ENCODE results near the gene RASSF3. TPM values are rescaled to one million over a fixed set of nuclear protein-coding genes. Genes with fewer than 3 reads are reported as not detected.

The RASSF3 gene
- total and polyA plus RNA-seq, 12 donors, result 21.7 to 75.8 (median 39.5) TPM

- 34 to 59% (median 45%) methylated on average over 1 of the region's 1 CpG for WGBS, 4 donors
These were observed 46.1 kb downstream of the RASSF3 start for GRCh38 chr12:64656429-64656828.

GRCh38 chr12:64658892-64659481 lies 48.7 kb downstream of the RASSF3 start:
- H3K27ac ChIP-seq, result peak overlapping the region in 2 of 5 donors; percentile 23 to 44
- no peaks in the 10 kb centered on the region for H3K27me3 ChIP-seq
- no peaks in the 10 kb centered on the region for H3K9me3 ChIP-seq (replicated peaks in 1 of 3)
- no peak for DNase-seq
- TF ChIP-seq POLR2A (IDR thresholded peaks at IDR 0.05) (no peak), CTCF (IDR thresholded peaks at IDR 0.05) (no peak)
- WGBS, 4 donors, result 24 to 49% (median 41%) methylated on average over 3 of the region's 3 CpGs
- no peak overlapping the region for H3K4me3 ChIP-seq
- H3K4me1 ChIP-seq (replicated peaks in 1 of 2), result peaks cover 18 to 52% of the 10 kb centered on the region in 2 donors
- intact Hi-C loops (cut with DNase I), result no loop called here
- H3K36me3 ChIP-seq (replicated peaks in 1 of 2), result no peaks in the 10 kb centered on the region

More at GRCh38 chr12:64656429-64656828, 46.1 kb downstream of the RASSF3 start:
- Histone ChIP-seq H3K4me3 (no peak overlapping the region), H3K27me3 (no peaks in the 10 kb centered on the region), H3K4me1 (replicated peaks in 1 of 2) (peaks cover 18 to 45% of the 10 kb centered on the region in 2 donors), H3K36me3 (replicated peaks in 1 of 2) (no peaks in the 10 kb centered on the region), H3K9me3 (replicated peaks in 1 of 3) (no peaks in the 10 kb centered on the region), H3K27ac (peak overlapping the region in 3 of 5 donors; percentile 4 to 52 (median 31))
- no peak for TF ChIP-seq POLR2A (IDR thresholded peaks at IDR 0.05)
- TF ChIP-seq CTCF (IDR thresholded peaks at IDR 0.05), result no peak
- intact Hi-C loops (cut with DNase I), result no loop called here
- peak in 3 of 7 donors; percentile 31 to 43 (median 38) for DNase-seq

GRCh38 chr12:64660237-64661018 lies 50.1 kb downstream of the RASSF3 start:
- DNase-seq, result peak in 1 of 7 donors; percentile 12
- 77 to 84% (median 82%) methylated on average over 6 of the region's 6 CpGs for WGBS, 4 donors
- no peaks in the 10 kb centered on the region for H3K36me3 ChIP-seq (replicated peaks in 1 of 2)
- H3K4me1 ChIP-seq (replicated peaks in 1 of 2), result peaks cover 31 to 56% of the 10 kb centered on the region in 2 donors
- no peaks in the 10 kb centered on the region for H3K27me3 ChIP-seq
- no peak overlapping the region for H3K4me3 ChIP-seq
- H3K27ac ChIP-seq, result peak overlapping the region in 1 of 5 donors; percentile 4
- no peaks in the 10 kb centered on the region for H3K9me3 ChIP-seq (replicated peaks in 1 of 3)
- no peak for TF ChIP-seq CTCF (IDR thresholded peaks at IDR 0.05)
- no peak for TF ChIP-seq POLR2A (IDR thresholded peaks at IDR 0.05)
- intact Hi-C loops (cut with DNase I), result no loop called here

- H3K4me1 ChIP-seq (replicated peaks in 1 of 2), result peaks cover 45 to 64% of the 10 kb centered on the region in 2 donors
- no peaks in the 10 kb centered on the region for H3K36me3 ChIP-seq (replicated peaks in 1 of 2)
- H3K27ac ChIP-seq, result no peak overlapping the region
- intact Hi-C loops (cut with DNase I), result no loop called here
- H3K4me3 ChIP-seq, result no peak overlapping the region
- no peaks in the 10 kb centered on the region for H3K27me3 ChIP-seq
- no peaks in the 10 kb centered on the region for H3K9me3 ChIP-seq (replicated peaks in 1 of 3)
- 84 to 91% (median 87%) methylated on average over 5 of the region's 5 CpGs for WGBS, 4 donors
- no peak for DNase-seq
- TF ChIP-seq CTCF (IDR thresholded peaks at IDR 0.05) (no peak), POLR2A (IDR thresholded peaks at IDR 0.05) (no peak)
These were observed 52.7 kb downstream of the RASSF3 start for GRCh38 chr12:64663015-64663414.

Data from adrenal gland (tissue), 12 donors.